OCI-LY1 (cell line): ENCODE measurements around the gene ACSF2.
"Not testable (repeated sequence)": the region's sequence is repeated elsewhere in the genome, so short reads cannot be mapped to it uniquely, and the experiment has no call there.

ENCODE experiments used
- H2AFZ ChIP-seq: fragments of 200-600 bp; sonication (generic), shearing (Covaris generic); 2 replicates; pipeline ENCODE4 v1.6.0; 2014; ENCODE audit warnings: antibody characterized with exemption, mild to moderate bottlenecking, low read length
- H3F3A ChIP-seq: fragments of 200-600 bp; sonication (generic), shearing (Covaris generic); 2 replicates; pipeline ENCODE4 v1.6.0; 2014; ENCODE audit warnings: mild to moderate bottlenecking, antibody characterized with exemption, low read length, moderate library complexity; ENCODE audit not compliant: insufficient read depth
- H3K27ac ChIP-seq: fragments of 200-600 bp; sonication (generic); 2 replicates; pipeline ENCODE4 v1.5.1; 2014; ENCODE audit warnings: low read length, mixed run types, mild to moderate bottlenecking, low read depth; ENCODE audit not compliant: poor library complexity, severe bottlenecking
- H3K27me3 ChIP-seq: fragments of 200-600 bp; sonication (generic); 2 replicates; pipeline ENCODE4 v1.6.0; 2014; ENCODE audit warnings: antibody characterized with exemption, mild to moderate bottlenecking, low read length, moderate library complexity; ENCODE audit not compliant: insufficient read depth
- H3K36me3 ChIP-seq: fragments of 200-600 bp; sonication (generic); 2 replicates; pipeline ENCODE4 v1.6.1; 2014; ENCODE audit warnings: mild to moderate bottlenecking, antibody characterized with exemption, low read length, moderate library complexity, mixed read lengths; ENCODE audit not compliant: insufficient read depth
- H3K4me1 ChIP-seq: fragments of 200-600 bp; sonication (generic); 2 replicates; pipeline ENCODE4 v1.5.1; 2014; ENCODE audit warnings: mild to moderate bottlenecking, low read length, moderate library complexity; ENCODE audit not compliant: insufficient read depth, severe bottlenecking
- H3K4me2 ChIP-seq: fragments of 200-600 bp; sonication (generic), shearing (Covaris generic); 2 replicates; pipeline ENCODE4 v1.6.1; 2014; ENCODE audit warnings: low read length
- H3K4me3 ChIP-seq: fragments of 200-600 bp; sonication (generic); 2 replicates; pipeline ENCODE4 v1.5.1; 2014; ENCODE audit warnings: low read length, low read depth, mild to moderate bottlenecking, mixed read lengths; ENCODE audit not compliant: poor library complexity, severe bottlenecking
- H3K79me2 ChIP-seq: fragments of 200-600 bp; shearing (Covaris generic); 2 replicates; pipeline ENCODE4 v1.6.1; 2016; ENCODE audit warnings: mixed run types, low read length, mixed read lengths; ENCODE audit not compliant: insufficient read depth
- H3K9ac ChIP-seq: fragments of 200-600 bp; sonication (generic), shearing (Covaris generic); 2 replicates; pipeline ENCODE4 v1.6.1; 2014; ENCODE audit warnings: mild to moderate bottlenecking, low read length, mixed read lengths
- H3K9me2 ChIP-seq: fragments of 200-600 bp; sonication (generic), shearing (Covaris generic); 2 replicates; pipeline ENCODE4 v1.6.1; 2014; ENCODE audit warnings: low read depth, mild to moderate bottlenecking, low read length, mixed read lengths
- H3K9me3 ChIP-seq: fragments of 200-600 bp; shearing (Covaris generic); 2 replicates; pipeline ENCODE4 v1.6.1; 2014; ENCODE audit warnings: low read length, mixed read lengths
- H4K20me1 ChIP-seq: fragments of 200-600 bp; sonication (generic), shearing (Covaris generic); 2 replicates; pipeline ENCODE4 v1.6.0; 2016; ENCODE audit warnings: mild to moderate bottlenecking, low read length; ENCODE audit not compliant: insufficient read depth
- CTCF ChIP-seq: fragments of 200-600 bp; sonication (generic), shearing (Covaris generic); IDR thresholded peaks from 2 replicates; pipeline ENCODE4 v1.5.1; 2017; ENCODE audit warnings: mild to moderate bottlenecking, antibody characterized with exemption, low read length, moderate library complexity, mixed read lengths
- EZH2 ChIP-seq: fragments of 200-600 bp; sonication (generic), shearing (Covaris generic); IDR thresholded peaks from 2 replicates; pipeline ENCODE4 v1.8.0; 2017; ENCODE audit warnings: borderline replicate concordance, mixed run types, mild to moderate bottlenecking, antibody characterized with exemption, low read length, moderate library complexity, mixed read lengths

ACSF2 gene

GRCh38 chr17:50407921-50408320 is 18.1 kb upstream of the ACSF2 start:
- H3K79me2 ChIP-seq: no peaks in the 10 kb centered on the region

GRCh38 chr17:50412188-50412732 is 13.8 kb upstream of the ACSF2 start:
- H3F3A ChIP-seq: no peaks in the 10 kb centered on the region
- H3K4me3 ChIP-seq: no peak overlapping the region
- H3K27me3 ChIP-seq: no peaks in the 10 kb centered on the region
- no peaks in the 10 kb centered on the region for H3K79me2 ChIP-seq
- no peak overlapping the region for H3K27ac ChIP-seq
- H4K20me1 ChIP-seq: no peaks in the 10 kb centered on the region
- TF ChIP-seq EZH2: no peak
- TF ChIP-seq CTCF: no peak
- H2AFZ ChIP-seq: no peak overlapping the region
- no peak overlapping the region for H3K9ac ChIP-seq
- H3K36me3 ChIP-seq: no peaks in the 10 kb centered on the region
- H3K4me1 ChIP-seq: no peaks in the 10 kb centered on the region
- H3K4me2 ChIP-seq: no peak overlapping the region
- H3K9me3 ChIP-seq: no peaks in the 10 kb centered on the region
- no peaks in the 10 kb centered on the region for H3K9me2 ChIP-seq

More at GRCh38 chr17:50407921-50408320, 18.1 kb upstream of the ACSF2 start:
- Histone ChIP-seq H2AFZ (no peak overlapping the region), H3K4me2 (no peak overlapping the region), H4K20me1 (no peaks in the 10 kb centered on the region), H3K27me3 (no peaks in the 10 kb centered on the region), H3F3A (no peaks in the 10 kb centered on the region), H3K4me3 (no peak overlapping the region), H3K9me3 (no peaks in the 10 kb centered on the region), H3K9me2 (no peaks in the 10 kb centered on the region), H3K4me1 (no peaks in the 10 kb centered on the region), H3K36me3 (no peaks in the 10 kb centered on the region), H3K27ac (no peak overlapping the region), H3K9ac (no peak overlapping the region)
- TF ChIP-seq CTCF: no peak
- no peak for TF ChIP-seq EZH2

GRCh38 chr17:50414808-50415207 is 11.2 kb upstream of the ACSF2 start:
- TF ChIP-seq CTCF (no peak), EZH2 (no peak)
- Histone ChIP-seq H3K36me3 (no peaks in the 10 kb centered on the region), H3K4me2 (no peak overlapping the region)

GRCh38 chr17:50419577-50419976 is 6.4 kb upstream of the ACSF2 start:
- H3F3A ChIP-seq, H3K9ac ChIP-seq, H3K4me2 ChIP-seq, H3K27me3 ChIP-seq, H3K9me3 ChIP-seq, H3K27ac ChIP-seq, H3K36me3 ChIP-seq, H3K79me2 ChIP-seq, H2AFZ ChIP-seq, H3K9me2 ChIP-seq, H3K4me3 ChIP-seq, H4K20me1 ChIP-seq: not testable (repeated sequence)
- peaks cover 11% of the 10 kb centered on the region for H3K4me1 ChIP-seq

More at GRCh38 chr17:50414808-50415207, 11.2 kb upstream of the ACSF2 start:
- Histone ChIP-seq H3K4me1 (no peaks in the 10 kb centered on the region), H3F3A (no peaks in the 10 kb centered on the region), H4K20me1 (no peaks in the 10 kb centered on the region), H2AFZ (no peak overlapping the region), H3K27ac (no peak overlapping the region), H3K27me3 (no peaks in the 10 kb centered on the region), H3K9ac (no peak overlapping the region), H3K4me3 (no peak overlapping the region), H3K79me2 (no peaks in the 10 kb centered on the region), H3K9me2 (no peaks in the 10 kb centered on the region), H3K9me3 (no peaks in the 10 kb centered on the region)
